DMS53 treated with DMSO at 0.1 percent for 48 hours (cell line): ENCODE results near the gene CHST1.

ENCODE experiments used
- DNase-seq: peaks from one replicate; lab custom pipeline; 2025; ENCODE audit not compliant: unreplicated experiment; lab: John Stamatoyannopoulos, UW

The CHST1 gene

DNA sequence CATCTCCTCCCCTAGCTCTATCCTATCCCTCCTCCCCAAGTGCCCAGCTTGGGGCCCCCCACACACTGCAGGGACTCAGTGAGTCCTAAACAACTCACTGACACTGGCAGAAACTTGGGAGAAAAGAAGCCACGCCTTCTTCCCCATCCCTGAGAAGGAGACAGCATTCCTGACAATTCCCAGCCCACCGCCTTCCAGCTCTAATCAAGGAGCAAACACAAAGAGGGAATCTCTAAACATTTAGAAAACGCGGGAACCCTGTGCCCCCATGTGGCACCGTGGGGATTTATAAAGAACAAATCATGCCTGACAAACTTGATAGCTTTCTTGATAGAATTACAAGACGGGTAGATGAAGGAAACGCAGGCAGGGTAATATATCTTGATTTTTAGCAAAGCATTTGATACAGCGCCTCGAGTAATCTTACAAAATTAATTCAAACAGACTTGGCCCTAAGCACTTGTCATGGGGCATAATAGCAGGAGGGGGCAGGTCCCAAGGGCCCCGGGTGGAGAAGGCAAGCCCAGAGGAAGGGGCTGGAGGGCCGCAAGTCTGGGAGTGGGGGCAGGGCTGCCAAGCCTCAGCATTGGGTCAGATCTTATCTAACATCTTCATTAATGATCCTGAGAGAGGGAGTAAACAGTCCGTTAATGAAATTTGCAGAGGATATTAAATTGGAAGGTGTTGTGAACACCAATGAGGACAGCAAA, 4.5 kb downstream of the CHST1 start:
- no peak for DNase-seq

DNA sequence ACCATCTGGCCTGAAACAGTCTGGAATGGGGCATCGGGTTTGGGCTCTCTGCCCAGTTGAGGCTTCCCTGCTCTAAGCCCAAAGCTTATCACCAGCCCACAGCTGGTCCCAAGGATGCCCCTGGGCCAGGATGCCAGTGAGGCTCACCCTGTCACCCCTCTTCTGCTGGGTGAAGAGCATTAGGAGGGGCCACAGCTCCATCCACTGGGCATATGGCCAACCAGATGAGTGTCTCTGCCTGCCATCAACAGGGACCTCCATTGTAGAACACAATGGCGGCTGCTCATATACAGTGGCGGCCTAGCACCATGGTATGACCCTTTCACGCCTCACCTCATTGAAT, 5.6 kb downstream of the CHST1 start:
- DNase-seq, result no peak

DNA sequence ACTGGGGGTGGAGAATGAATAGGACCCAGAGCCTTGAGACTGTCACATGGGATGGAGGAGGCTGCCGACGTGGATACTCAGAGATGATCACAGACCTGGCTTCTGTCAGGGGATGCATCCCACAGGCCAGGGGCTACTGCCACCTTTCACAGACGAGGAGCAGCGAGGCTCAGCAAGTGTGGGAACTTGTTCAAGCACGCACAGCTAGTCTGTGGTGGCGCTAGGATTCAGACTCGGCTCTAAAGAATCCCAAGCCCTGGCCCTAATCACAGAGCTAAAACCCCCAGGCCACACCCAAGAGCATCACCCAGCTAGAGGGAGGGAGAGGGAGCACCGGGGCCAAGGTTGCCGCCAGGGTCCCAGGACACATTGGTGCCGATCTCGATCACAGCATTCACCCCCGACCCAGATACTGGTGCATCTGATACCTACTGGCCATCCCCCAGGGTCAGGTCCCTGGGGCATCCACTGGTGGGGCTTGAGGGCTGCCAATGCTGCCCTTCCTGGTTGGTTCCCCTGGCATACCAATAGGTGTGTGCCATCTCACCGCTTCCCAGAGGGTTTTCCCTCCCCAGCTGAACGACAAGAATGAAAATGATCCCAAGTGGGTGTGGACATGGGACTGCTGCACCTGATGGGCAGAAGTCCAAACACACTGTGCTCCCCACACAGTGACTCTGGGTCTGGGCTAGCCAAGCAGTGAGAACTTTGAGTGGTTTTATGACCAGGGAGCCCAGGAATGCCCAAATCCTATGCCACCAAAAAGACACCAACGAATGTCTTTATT, 6.2 kb downstream of the CHST1 start:
- no peak for DNase-seq

DNA sequence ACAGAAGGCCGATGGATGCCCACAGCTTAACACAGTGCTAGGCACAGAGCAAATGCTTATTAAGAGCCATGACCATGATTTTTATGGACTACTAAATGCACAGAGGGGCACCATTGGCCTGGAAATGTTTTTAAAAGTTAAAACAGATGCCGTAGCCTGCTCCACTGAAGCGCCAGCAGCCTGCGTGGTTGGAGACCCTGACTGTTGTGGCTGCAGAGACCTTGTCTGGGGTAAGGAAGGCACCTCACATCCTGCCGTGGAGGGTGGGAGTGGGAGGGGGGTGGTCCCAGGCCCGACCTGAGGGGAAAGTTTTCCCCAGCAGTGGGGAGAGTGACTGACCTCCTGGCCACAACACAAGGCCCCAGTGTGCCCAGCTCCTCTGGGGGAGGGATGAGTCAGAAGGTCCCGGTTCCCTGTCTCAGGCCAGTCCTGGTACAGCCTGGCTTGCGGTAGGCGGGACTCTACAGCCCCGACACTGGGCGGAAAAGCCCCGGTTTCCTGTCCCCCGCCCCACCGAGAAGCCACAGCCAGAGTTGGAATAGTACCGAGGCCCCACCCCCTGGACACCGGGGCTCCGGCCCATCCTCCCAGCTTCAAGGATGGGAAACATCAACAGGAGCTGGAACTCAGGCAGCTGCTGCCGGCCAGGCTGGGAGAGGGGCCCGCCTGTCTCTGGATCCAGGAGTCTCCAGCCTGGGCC, 7.0 kb downstream of the CHST1 start:
- DNase-seq, result no peak

DNA sequence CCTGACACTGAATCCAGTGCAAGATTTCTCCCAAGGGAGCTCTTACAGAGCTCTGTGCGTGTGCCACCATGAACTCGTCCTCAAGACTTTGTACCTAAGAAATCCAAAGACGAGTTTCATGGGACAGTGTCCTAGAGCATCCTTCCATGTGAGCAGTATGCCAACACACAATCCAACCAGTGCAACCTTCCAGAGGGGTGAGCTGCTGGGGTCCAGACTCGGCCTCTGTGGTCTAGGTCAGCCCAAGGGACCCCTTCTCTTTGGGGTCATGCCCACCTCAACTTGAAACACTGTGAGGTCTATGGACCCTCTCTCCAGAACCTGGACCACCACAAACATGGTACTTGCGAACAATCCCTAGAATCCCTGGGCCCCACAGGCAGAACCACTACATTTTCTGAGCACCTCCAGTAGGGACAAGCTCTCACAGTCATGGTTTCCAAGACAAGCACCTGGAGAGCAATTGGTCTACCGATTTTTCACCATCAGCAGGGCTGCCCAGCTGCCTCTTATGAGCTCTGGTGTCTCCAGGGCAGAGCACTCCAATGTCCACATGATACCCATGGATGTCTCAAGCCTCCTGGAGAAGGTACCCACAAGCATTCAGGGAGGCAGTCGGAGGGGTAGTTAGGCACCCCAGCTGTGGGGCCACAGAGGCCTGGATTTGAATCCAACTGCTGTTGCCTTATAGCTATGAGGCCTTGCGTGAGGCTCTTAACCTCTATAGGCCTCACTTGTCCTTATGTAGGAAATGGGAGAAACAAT, 7.7 kb downstream of the CHST1 start:
- no peak for DNase-seq

DNA sequence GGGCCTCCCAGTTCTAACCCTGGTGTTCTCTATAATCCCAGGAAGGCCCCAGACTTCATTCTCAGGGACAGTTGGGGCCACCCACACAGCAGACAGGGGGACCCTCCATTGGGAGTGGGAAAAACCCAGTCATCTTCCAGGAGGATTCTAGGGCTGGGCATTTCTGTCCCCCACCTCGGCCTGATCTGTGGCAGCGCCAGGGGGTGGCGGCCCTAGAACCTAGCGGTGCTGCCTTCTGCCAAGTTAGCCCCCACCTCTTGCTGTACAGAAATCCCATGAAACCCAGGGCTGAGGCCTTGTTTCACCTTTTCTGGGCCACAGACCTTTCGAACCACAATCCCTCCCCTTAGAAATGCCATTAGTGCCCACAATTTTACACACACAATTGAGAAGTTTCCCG, 9.6 kb downstream of the CHST1 start:
- no peak for DNase-seq

DNA sequence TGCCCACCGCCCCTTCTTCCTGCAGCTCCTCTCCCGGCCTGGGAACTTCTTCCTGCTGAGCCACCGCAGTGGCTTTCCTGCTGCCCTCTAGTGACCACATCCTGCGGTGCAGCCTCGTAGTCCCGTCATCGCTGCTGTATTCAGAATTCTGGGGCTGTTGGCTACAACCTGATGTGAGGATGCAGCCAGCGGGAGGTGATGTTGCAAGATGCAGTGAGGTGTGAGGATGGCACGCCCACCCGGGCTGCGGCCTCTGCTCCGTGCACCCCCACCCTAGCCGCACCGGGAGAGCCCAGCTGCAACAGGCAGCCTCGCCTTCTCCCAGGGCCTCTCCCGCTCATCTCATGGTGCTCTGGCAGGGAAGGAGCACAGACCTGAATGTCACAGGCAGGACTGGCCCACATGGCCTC, 10.1 kb downstream of the CHST1 start:
- peak; percentile 51 for DNase-seq

DNA sequence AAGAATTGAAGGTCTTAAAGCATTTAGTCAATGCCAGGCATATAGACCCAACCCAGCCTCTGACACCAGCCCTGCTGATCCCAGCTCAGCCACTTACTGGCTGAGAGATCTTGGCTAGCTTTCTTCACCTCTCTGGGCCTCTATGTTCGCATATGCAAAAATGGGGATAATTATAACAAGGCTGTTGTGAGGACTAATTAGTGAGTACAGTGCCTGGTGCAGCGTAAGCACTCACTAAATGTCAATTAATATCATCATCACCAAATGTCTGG, 10.5 kb downstream of the CHST1 start:
- DNase-seq, result no peak

DNA sequence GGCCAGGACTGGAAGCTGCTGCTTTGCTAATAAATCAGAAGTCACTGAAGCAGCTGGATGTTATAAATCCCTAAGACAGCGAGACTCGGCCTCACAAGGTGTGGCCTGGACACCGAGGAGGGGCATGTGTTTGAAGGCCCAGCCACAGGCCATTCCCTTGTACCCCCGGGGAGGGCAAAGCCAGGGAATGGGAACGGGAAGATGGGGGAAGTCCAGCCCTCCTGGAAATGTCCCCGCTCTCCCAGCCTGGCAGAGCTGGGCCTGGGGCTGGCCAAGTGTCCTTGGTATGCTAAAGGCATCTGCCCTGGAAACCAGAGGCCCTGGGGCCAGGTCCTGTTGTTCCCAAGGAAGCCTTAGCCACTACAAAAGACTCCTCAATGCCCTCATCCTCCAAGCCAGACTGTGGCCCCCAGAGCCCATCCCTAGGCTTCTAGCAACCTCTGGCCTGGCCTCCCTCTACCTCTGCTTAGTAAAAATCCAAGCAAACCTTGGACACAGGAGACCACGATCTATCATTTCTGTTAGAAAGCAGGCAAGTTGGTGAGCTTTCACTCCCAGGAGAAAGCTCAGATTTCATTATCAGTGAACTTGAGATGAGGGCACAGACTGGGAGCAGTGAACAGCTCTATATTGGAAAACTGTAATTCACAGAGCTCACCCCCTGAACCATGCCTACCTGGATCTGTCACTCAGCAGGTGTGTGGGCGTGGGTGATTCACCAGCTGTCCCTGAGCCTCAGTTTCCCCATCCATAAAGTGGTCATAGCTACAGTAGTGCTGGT, 11.0 kb downstream of the CHST1 start:
- DNase-seq, result no peak

DNA sequence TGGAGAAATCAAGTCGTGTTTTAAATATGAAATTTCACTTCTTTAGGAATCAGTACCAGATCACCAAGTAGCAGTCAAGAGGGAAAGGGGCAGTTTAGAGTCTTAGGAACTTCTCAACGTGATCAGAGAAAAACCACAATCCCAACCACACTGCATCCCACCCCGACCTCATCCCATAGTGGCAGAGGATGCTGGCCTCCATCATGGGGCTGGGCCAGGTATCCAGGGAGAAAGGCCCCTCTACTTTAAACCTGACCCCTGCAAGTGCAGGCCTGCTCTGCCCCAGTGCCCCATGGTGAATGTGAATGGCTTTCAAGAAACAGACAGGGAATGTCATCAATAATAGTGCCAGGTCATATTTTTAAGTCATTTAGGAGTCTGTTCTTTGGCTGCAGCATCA, 12.1 kb downstream of the CHST1 start:
- DNase-seq, result no peak

DNA sequence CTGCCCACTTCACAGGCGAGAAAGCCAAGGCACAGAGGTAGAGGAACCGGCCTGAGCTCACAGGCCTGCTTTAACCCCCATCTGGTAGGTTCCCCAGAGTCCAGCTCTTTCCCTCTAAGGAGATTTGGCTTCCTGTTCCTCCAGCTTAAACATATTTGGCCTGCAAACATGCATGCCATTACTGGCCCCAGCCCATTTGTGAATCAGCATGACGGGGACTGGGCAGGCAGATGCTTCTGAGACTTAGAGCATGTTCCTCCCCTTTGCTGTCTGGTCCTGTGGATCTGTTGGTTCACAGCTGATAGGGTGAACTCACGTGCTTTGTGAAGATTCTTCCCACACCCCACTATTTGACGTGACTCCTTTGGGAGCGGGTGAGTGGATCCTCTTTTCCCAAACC, 12.6 kb downstream of the CHST1 start:
- no peak for DNase-seq

DNA sequence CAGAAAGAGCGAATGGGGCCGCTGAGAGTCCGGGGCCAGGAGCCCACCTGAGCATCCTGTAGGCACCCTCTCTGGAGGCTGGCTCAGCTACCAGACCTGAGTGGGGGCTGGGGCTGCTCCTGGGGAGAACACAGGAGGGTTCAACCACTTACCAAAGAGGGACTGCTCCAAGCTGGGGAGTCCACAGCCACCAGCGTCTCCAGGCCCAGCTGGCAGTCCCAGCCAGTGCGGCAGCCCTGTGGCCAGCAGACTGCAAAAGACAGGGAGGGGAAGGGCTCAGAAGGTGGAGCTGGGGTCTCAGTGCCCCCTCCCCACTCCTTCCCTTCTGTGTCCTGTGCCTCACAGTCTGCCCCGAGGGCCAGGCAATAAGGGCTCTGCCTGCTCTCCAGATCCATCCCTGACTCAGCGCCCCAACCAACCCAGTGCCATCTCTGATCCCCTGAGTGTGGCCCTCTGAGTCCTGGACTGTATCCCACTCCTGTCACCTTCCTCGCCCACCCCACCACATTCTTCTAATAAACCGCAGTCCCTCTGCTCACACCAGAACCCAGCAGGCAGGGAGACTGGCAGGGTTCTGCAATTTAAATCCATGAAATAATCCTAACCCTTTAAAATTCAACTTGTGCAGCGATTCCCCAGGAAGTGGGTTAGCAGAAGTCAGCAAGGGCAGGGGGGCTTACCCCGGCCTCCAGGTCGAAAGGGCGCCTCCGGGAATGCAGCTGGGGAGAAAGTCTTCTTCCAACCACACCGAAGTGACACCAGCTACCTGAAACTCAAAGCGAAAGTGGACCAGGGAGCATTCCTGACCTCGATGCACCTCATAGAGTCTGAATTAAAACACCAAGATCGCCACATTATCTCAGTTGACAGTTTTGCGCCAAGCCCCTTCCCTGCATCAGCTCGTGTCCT, 13.3 kb downstream of the CHST1 start:
- no peak for DNase-seq

DNA sequence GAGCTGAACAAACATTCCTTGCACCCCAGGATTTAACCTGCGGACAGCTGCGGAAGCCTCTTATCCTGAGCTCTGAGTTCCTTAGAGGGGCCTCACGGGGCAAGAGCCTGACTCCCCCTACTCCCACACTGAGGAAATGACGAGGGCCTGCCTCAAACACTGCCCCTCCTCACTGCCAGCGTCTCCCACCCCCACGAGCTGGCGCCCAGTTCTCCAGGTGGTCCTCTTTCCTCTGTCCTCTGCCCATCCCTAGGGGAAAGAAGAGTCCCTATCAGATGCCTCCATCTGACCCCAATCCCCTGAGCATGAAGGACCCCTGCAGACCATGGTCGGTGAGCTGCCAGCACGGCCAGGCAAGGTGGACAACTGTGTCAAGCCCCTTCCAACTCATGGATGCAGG, 14.3 kb downstream of the CHST1 start:
- DNase-seq, result no peak

DNA sequence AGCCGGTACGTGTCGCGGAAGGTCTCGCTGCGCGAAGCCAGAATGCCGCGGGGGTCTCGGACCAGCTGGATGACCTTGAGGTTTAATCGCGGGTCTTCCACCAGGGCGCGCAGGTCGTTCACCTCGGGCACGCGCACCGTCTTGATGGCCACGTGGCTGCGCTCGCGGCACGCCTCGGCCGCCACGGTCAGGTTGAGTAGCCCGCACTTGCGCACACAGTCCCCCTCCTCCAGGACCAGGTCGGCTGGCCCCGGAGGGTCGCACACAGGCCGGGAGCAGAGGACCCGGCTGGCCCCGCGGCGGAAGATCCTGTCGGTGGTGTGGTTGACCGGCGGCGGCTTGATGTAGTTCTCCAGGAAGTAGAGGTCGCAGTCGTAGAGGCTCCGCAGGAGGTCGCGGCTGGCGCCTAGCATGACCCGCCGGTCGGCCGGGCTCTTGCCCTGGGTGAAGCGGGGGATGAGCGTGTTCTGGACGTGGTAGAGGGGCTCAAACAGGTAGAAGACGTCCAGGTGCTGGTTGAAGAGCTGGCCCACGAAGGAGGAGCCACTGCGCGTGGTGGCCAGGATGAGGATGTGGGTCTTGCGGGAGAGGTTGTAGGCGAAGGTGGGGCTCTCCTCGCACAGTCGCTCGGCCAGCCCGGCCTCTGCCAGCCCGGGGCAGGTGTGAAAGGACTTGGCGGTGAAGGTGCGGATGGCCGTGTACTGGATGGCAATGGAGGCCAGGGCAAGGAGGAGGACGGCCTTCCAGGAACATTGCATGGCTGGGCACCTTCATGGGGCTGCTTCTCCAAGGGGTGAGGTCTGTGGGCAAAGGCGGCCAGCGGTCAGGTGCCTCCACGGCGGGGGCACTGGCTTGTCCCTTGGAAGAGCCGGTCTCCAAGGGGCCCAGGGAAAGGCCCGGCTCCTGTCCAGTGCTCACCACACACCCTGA, 15.0 kb downstream of the CHST1 start:
- DNase-seq, result no peak

DNA sequence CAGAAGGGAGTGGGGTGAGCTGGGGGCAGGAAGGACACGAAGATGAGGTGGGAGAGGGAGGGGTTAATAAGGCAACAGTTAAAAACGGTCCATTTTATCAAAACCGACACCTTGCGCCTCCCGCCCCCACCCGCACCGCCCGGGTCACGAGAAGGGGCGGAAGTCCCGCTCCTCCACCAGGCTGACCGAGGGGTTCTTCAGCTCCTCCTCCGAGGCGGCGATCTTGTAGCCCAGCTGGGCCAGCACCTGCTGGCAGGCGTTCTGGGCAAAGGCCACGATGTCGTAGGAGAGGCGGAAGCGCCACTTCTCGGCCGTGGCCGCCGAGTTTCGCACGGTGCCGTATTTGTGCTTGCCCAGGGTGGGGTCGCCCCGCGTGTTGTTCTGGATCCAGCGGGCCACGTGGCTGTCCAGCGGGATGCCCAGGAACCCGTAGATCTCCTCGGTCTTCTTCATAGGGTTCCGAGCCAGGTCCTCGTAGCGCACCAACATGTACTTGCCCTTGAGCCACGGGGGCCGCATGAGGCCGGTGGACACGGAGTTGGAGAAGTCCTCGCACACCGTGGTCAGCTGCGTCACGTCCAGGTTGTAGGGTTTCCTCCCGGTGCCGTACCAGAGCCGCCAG, 15.8 kb downstream of the CHST1 start:
- no peak for DNase-seq

DNA sequence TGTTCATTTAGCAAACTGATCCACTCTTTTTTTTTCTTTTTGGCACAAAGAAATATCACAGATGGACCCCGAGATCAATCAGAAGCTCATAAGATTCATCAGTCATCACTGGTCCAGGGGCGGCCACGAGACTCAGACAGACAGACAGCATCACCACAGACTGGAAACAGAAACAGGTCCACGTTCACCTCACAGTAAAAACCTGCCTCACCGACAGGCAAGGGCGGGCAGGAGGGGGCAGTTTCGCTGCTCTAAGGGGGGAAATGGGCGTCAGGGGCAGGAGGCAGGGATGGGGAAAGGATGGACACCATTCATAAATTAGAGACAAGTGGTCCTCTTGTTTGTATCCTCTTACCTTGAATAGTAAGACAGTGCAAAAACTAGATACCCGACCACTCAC, 16.5 kb downstream of the CHST1 start:
- no peak for DNase-seq

DNA sequence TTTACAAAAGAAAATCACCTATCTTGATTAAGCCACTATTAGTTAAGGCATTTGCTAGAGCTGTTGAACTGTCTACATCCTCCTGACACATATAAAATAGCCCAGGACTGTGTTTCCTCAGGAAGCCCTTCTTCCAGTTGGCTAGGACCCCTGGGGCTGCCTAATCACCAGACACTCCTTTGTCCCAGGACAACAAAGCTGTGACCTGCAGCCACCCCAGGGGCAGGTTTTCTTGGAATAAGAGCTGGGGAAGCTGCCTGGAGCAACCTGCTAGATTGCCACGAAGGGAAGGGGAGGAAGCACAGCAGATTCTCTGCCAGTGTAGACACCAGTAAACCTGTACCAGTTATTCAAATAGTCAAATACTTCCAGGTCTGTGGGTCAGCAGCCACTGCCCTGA, 17.6 kb downstream of the CHST1 start:
- DNase-seq, result no peak

DNA sequence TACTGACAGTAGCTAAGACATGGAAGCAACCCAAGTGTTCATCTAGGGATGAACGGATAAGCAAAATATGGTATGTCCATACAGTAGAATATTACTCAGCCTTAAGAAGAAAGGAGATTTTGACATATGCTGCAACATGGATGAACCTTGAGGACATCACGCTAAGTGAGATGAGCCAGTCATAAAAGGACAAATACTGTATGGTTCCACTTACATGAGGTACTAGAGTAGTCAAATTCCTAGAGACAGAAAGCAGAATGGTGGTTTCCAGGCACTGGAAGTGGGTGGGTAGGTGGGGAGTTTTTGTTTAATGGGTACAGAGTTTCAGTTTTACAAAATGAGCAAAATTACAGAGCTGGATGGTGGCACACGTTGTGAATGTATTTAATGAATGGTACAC, 18.1 kb downstream of the CHST1 start:
- DNase-seq, result no peak
